ENCODE results near the gene CYP2A7. TPM values are rescaled to one million over a fixed set of nuclear protein-coding genes. Genes with fewer than 3 reads are reported as not detected.
A peak's percentile ranks its signal among the peaks of the same experiment; 100 is the strongest.
"Not testable (repeated sequence)": the region's sequence is repeated elsewhere in the genome, so short reads cannot be mapped to it uniquely, and the experiment has no call there.

The CYP2A7 gene
- total RNA-seq, 1 donor from 2014 or later: 0.68 TPM

DNA sequence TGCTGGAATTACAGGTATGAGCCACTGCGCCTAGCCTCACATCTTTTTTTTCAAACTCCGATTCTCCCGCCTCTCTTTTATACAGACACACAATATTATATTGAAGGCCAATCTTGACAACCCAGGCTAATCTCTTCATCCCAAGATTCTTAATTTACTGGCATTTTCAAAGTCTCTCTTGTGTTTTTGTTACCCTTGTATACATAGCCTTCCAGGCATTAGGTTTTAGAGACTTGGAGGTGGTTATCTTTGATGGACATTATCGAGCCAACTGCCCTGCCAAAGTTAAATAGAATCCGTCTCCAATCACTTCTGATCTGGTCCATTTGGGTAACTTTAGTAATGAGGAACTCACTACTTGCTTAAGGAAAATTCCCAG lies 14.4 kb upstream of the CYP2A7 start:
- H3K9me3 ChIP-seq: no peaks in the 10 kb centered on the region
- DNase-seq: no peak
- intact Hi-C loops (cut with DNase I): no loop called here
- H3K36me3 ChIP-seq: no peaks in the 10 kb centered on the region
- no peak overlapping the region for H3K27ac ChIP-seq
- TF ChIP-seq, protein P1, sequence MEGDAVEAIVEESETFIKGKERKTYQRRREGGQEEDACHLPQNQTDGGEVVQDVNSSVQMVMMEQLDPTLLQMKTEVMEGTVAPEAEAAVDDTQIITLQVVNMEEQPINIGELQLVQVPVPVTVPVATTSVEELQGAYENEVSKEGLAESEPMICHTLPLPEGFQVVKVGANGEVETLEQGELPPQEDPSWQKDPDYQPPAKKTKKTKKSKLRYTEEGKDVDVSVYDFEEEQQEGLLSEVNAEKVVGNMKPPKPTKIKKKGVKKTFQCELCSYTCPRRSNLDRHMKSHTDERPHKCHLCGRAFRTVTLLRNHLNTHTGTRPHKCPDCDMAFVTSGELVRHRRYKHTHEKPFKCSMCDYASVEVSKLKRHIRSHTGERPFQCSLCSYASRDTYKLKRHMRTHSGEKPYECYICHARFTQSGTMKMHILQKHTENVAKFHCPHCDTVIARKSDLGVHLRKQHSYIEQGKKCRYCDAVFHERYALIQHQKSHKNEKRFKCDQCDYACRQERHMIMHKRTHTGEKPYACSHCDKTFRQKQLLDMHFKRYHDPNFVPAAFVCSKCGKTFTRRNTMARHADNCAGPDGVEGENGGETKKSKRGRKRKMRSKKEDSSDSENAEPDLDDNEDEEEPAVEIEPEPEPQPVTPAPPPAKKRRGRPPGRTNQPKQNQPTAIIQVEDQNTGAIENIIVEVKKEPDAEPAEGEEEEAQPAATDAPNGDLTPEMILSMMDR (IDR thresholded peaks at IDR 0.05): no peak
- no peak overlapping the region for H3K4me3 ChIP-seq
- H3K27me3 ChIP-seq (ENCODE audit: low read depth): no peaks in the 10 kb centered on the region
- H3K4me1 ChIP-seq: no peaks in the 10 kb centered on the region
- ATAC-seq: no peak

DNA sequence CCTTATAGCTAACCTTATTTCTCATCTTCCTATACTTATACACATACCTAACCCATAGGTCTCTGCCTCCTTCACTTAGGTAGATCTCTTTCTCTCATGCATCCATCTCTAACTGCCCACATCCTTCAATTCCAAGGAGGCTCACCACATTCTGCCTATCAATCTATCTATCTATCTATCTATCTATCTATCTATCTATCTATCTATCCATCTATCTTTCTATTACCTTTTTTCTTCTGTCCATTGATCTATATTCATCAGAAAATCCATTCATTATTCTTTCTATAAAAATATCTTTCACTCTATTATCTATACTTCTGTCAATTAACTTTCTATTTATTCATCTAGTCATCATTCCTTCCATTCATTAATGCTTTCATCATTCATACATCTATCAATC lies 11.1 kb upstream of the CYP2A7 start:
- ATAC-seq (no peak), DNase-seq (no peak)
- TF ChIP-seq, protein P1 (IDR thresholded peaks at IDR 0.05): no peak
- Histone ChIP-seq H3K4me3 (no peak overlapping the region), H3K9me3 (no peaks in the 10 kb centered on the region), H3K4me1 (no peaks in the 10 kb centered on the region), H3K27me3 (ENCODE audit: low read depth) (no peaks in the 10 kb centered on the region), H3K36me3 (no peaks in the 10 kb centered on the region), H3K27ac (no peak overlapping the region)
- intact Hi-C loops (cut with DNase I): no loop called here

DNA sequence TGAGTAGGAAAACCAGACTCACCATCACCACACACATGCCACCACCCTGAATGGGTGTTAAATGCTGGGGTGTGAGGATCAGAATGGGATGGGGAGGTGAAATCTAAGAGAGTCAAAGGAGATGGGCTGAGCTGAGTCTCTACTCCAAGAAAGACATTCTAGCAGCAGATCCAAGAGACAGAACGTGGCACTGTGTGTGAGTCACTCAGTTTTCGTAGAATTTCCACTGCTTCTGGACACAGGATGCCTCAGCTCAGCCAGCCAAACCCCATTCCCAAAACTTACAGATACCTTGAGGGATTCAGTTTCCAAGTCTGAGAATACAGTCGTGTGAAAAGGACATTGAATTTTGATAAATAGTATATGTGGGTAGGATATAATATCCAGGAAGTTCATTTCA lies 7.3 kb upstream of the CYP2A7 start:
- H3K27me3 ChIP-seq (ENCODE audit: low read depth): no peaks in the 10 kb centered on the region
- intact Hi-C loops (cut with DNase I): no loop called here
- ATAC-seq (no peak), DNase-seq (no peak)
- H3K27ac ChIP-seq: no peak overlapping the region
- H3K9me3 ChIP-seq: no peaks in the 10 kb centered on the region
- H3K4me1 ChIP-seq: no peaks in the 10 kb centered on the region
- H3K4me3 ChIP-seq: no peak overlapping the region
- TF ChIP-seq, protein P1 (IDR thresholded peaks at IDR 0.05): no peak
- H3K36me3 ChIP-seq: no peaks in the 10 kb centered on the region

DNA sequence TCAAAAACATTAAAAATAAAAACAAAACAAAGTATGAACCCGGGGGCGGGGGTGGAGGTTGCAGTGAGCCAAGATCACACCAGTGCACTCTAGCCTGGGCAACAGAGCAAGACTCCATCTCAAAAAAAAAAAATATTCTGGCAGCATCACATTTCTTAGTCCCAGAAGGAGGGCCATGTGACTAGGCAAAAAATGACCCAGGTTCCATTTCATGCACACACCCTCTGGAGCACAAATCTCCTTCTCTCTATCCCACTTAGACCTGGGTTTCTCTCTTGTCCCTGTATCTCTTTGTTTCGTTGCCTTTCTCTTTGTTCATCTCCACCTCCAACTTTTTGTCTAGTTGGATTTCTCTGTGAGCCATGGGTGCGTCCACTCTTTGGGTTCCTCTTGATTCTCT lies 6.2 kb upstream of the CYP2A7 start:
- ATAC-seq (no peak), DNase-seq (no peak)
- Histone ChIP-seq H3K27me3 (ENCODE audit: low read depth) (no peaks in the 10 kb centered on the region), H3K9me3 (no peaks in the 10 kb centered on the region), H3K4me1 (no peaks in the 10 kb centered on the region), H3K27ac (no peak overlapping the region), H3K4me3 (no peak overlapping the region), H3K36me3 (no peaks in the 10 kb centered on the region)
- TF ChIP-seq, protein P1 (IDR thresholded peaks at IDR 0.05): no peak
- intact Hi-C loops (cut with DNase I): no loop called here

DNA sequence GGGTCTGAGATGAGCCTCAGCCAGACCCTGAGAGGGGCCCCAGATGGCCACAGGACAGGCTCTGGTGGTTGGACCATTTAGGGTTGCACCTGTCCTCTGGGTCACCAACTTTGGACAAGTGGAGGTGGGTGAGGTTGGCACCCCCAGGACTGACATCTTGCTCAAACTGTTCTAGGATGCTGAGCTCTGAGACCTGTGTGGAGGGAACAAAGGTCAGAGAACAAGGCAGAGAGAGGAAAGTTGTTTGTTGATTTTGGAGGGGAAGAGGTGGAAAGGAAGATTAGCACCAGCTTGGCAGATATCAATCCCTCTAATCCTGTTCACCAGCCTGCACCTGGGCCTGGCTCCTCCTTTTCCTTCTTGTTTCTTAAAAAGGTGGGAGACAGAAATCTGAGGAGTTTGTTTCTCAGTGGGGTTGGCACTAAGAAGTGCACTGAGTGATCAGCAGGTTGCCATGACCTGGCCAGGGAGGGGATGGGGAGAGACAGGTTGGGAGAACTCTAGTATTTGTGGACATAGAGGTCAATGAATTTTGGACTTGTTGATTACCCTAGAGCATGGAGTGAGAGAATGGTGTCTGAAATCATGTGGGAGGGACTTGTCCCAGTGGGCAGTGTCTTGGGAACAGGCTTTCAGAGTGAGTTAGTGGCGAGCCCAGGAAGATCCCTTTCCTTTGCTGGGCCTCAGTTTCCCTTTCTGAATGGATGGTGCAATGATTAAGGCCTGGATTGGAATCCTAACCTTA lies 2.3 kb upstream of the CYP2A7 start:
- H3K9me3 ChIP-seq; DNase-seq; H3K36me3 ChIP-seq; H3K4me3 ChIP-seq; intact Hi-C loops (cut with DNase I); ATAC-seq; H3K27ac ChIP-seq; H3K27me3 ChIP-seq (ENCODE audit: low read depth); H3K4me1 ChIP-seq: not testable (repeated sequence)

DNA sequence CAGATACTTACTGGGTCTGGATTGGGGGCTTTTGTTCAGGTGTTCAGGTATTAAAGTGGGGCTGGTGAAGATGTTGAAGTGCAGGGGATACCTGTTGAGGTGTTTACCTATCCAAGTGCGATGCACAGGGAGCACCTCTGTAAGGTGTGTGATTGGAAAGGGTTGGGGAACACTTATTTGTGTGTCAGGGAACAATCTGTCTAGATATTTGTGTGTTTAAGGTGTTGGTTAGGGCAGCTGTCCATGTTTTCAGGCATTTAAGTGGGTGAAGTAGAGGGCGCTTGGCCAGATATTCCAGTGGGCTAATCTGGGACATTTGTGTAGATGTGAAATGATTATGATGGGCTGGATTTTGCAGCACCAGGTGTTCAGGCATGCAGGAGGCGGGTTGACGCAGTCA lies 2.7 kb downstream of the CYP2A7 start:
- intact Hi-C loops (cut with DNase I); DNase-seq: not testable (repeated sequence)
- peak; percentile 65 to 74 for ATAC-seq

DNA sequence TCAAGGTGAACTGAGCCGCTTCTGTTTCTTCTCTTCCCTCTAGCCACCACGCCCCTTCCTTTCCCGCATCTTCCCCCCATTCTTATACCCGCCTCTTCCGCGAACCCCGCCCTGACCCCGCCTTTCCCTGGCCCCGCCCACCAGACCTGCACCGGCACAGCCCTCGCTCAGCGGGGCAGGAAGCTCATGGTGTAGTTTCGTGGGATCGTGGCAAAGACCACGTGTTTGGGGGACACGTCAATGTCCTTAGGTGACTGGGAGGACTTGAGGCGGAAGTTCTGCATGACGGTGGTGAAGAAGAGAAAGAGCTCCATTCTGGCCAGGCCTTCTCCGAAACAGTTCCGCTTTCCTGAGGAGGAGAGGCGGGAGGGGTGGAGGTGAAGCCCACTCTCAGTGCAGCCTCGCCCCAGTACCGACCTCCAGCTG lies 6.5 kb downstream of the CYP2A7 start:
- intact Hi-C loops (cut with DNase I); H3K4me3 ChIP-seq; H3K27ac ChIP-seq; H3K4me1 ChIP-seq; H3K9me3 ChIP-seq; H3K27me3 ChIP-seq (ENCODE audit: low read depth); H3K36me3 ChIP-seq: not testable (repeated sequence)
- ATAC-seq (peak; percentile 86 to 90), DNase-seq (peak; percentile 88)

More for the DNA sequence above, 2.7 kb downstream of the CYP2A7 start:
- H3K4me3 ChIP-seq; H3K9me3 ChIP-seq; H3K36me3 ChIP-seq; H3K27ac ChIP-seq; H3K4me1 ChIP-seq; H3K27me3 ChIP-seq (ENCODE audit: low read depth): not testable (repeated sequence)

DNA sequence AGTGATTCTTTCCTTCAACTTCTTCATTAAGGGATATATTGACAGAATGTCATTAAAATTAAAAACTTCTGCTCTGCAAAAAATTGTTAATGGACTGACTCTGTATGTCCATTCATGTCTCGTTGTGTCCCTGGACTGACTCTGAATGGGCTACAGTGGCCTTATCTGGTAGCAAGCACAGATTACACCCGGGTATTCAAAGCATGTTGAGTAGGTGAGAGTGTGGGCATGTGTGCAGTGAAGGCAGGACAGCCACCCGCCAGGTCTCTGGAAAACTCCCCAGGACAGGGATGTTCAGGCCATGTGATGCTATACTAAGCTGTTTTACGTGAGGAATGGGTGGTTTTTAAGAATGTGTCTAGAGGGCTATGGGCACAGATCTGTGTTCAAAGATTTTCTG lies 7.2 kb downstream of the CYP2A7 start:
- H3K4me3 ChIP-seq; H3K27ac ChIP-seq; H3K27me3 ChIP-seq (ENCODE audit: low read depth); H3K36me3 ChIP-seq; intact Hi-C loops (cut with DNase I); H3K9me3 ChIP-seq; DNase-seq; H3K4me1 ChIP-seq: not testable (repeated sequence)
- ATAC-seq: peak; percentile 43 to 60

DNA sequence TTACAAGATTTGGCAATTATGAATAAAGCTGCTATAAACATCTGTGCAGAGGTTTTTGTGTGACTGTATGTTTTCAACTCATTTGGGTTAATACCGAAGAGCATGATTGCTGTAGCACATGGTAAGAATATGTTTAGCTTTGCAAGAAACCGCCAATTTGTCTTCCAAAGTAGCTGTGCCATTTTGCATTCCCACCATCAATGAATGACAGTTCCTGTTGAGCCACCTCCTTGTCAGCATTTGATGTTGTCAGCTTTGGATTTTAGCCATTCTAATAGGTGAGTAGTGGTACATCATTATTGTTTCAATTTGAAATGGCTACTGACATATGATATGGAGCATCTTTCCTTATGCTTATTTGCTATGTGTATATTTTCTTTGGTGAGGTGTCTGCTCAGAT lies 8.2 kb downstream of the CYP2A7 start:
- H3K9me3 ChIP-seq; DNase-seq; H3K36me3 ChIP-seq; intact Hi-C loops (cut with DNase I); H3K4me1 ChIP-seq; H3K4me3 ChIP-seq; H3K27me3 ChIP-seq (ENCODE audit: low read depth); H3K27ac ChIP-seq; ATAC-seq: not testable (repeated sequence)

Data from lower lobe of right lung (tissue), 2 donors.